GM19023 (cell line): Measurements from ENCODE around the gene RAB43.

Experiments
- ATAC-seq: cut with Tn5 transposase; IDR thresholded peaks from one replicate; pipeline ENCODE4 v1.9.1; 2021; ENCODE audit warnings: mild to moderate bottlenecking, moderate library complexity; ENCODE audit not compliant: unreplicated experiment

RAB43 gene

DNA sequence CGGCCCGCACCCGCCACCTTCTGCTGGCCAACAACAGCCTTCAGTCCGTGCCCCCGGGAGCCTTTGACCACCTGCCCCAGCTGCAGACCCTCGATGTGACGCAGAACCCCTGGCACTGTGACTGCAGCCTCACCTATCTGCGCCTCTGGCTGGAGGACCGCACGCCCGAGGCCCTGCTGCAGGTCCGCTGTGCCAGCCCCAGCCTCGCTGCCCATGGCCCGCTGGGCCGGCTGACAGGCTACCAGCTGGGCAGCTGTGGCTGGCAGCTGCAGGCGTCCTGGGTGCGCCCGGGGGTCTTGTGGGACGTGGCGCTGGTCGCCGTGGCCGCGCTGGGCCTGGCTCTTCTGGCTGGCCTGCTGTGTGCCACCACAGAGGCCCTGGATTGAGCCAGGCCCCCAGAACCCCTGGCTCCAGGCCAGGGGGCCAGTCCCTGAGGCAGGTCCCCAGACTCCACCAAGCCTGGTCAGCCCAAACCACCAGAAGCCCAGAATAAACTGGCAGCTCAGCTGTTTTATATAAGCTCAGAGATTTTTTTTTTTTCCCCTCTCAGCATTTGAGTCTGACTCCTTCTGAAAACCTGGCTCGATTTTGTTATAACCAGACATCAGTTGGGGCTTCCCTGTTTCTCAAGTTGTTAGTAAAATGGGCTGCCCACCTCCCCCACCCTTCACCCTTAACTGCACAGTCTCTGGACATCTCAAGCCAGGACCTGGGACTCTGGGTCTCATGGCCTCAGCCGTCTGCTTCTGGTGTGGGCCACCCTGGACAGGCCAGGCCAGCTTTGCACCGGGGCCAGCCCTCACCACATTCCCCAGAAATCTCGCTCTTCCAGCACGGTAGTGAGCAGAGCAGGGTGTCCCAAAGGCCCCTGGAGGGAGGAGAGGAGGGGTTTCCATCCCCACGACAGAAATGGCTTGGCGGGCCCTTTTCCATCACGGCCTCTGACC lies 59.4 kb downstream of the RAB43 start:
- ATAC-seq = no peak

DNA sequence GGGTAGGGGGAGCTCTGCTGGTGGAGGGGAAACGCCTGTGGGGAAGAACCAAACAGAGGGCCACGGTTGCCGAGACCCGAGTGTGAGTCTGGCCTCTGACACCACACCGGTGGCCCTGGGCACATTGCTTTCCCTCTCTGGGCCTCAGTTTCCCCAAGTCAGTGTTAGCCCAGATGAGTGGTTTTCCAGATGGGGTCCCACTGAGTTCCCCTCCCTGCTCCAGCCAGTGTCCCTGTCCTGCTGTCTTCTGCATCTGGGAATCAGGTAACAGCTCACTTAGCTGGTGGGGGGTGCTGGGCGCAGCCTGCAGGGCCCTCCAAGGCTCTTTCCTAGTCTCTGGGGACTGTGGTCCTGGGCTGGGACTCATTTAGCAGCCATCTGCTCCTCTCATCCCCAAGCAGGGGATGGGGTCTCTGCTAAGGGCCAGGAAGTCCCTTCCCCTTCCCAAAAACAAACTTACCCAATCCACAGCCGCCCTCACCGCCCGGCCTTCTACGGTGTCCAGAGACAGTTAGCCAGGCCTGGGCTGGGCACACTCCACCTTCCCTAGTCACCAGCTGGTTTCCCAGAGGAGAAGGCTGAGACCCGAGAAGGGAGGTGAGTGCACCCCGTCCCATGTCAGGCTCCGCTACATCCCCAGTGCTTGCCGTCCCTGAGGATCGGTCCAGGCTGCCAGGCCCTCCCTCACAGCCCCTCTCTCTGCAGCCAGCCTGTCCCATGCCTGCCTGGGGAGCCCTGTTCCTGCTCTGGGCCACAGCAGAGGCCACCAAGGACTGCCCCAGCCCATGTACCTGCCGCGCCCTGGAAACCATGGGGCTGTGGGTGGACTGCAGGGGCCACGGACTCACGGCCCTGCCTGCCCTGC lies 60.3 kb downstream of the RAB43 start:
- ATAC-seq = no peak

DNA sequence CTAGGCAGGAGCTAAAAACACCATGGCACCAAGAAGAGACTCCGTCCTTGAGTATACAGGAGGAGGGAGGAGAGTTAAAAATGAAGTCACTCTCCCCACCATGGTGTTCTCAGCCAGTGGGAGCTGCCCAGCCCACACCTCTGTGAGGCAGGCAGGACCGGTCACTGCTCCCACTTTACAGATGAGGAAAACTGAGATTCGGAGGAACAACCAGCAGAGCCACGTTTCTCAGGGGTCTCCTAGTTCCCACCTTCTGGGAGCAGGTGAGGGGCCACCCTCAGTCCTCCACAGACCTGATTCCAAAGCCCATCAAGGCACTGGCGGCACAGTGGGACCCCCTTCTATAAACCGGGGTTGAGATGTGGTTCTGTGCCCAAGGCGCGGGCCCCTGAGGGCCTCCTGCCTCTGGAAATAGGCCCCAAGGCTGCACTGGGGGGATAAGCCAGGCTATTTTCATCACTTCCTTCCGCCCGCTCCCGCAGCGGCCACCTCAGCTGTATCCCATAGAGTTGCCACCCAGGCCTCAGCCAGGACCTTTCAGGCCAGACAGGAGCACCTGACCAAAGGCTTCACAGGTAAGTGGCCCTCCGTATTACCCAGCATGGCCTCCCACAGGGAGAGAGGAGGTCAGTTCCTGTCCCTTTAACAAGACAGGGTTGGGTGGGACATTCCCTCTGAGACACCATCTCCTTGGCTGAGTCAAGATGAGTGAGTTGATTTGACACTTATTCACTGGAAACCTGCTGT lies 61.2 kb downstream of the RAB43 start, which contains the start of gene GP9:
GP9 (plus strand) TSS at position 504 of the 747 bp plus-strand sequence. CDS start 961 bp downstream, outside the sequence.
- no peak for ATAC-seq

DNA sequence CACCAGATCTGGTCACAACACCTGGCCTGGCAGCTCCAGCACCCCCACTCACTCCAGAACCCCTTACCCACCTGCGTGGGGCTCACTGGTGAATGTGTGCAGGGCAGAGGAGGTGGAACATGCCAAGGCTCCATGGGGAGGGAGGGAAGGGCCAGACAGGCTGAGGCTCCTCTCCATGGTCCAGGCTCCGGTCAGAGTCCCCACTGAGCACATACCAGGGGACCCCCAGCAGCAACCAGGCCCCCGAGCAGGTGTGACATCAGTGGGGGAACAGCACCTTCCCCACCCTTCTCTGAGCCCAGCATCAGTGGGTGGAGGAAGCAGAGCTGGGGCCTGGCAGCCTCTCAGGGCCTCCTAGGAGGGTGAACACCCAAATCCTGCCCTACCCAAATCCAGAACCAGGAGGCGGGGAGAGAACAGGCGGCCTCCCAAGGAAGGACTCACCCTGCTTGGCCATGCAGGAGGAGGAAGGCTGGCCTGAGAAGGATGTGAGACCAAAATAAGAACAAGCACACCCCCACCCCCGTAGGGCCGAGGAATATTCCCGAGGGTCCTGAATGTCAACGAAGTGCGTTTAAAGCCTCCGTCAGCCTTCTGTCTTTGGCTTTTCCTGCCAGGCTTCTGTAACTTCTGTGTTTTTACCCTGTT lies 62.2 kb downstream of the RAB43 start:
- ATAC-seq = no peak

DNA sequence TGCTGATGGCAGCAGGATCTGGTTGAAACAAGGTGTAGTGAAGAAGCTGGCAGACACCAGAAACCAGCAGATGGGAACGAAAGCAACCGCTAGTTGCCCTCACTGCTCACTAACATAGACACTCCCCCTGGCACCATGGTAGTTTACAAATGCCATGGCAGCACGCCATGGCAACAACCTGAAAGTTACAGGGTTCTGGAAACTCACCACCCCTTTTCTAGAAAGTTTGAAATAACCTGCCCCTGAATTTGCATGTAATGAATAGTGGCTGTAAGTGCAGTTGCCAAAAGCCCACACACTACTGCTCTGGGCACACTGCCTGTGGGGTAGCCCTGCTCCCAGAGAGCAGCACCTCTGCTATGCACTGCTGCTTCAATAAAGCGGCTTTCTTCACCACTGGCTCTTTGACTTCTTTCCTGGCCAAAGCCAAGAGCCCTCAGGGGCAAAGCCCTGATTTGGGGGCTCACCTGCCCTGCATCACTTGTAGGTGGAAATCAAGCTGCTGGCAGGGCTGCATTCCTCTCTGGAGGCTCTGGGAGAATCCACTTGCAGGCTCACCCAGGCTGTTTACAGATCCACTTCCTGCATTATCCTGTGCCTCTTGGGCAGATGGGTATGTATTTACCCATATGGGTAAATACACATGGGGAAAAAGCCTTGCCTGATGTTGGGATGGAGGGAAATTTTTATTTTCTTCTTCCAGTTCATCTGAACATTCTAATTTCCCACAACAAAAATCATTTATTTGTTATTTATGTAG lies 63.0 kb downstream of the RAB43 start:
- no peak for ATAC-seq

DNA sequence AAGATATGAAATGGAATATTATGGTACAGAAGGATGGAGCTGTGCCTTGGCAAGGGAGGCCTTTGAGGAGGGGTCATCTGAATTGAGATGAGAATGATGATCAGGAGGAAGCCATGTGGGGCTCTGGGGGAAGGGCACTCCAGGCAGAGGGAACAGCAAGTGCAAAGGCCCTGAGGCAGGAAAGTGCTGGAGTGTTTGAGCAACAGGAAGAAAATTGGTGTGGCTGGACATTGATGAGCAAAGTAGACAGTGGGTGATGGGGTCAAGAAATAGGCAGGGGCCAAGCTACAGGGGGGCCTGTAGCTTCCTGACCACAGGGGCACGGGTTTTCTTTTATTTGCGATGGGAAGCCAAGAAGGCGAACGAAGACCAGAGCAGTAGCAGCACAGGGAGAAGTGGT lies 64.4 kb downstream of the RAB43 start:
- ATAC-seq = no peak

DNA sequence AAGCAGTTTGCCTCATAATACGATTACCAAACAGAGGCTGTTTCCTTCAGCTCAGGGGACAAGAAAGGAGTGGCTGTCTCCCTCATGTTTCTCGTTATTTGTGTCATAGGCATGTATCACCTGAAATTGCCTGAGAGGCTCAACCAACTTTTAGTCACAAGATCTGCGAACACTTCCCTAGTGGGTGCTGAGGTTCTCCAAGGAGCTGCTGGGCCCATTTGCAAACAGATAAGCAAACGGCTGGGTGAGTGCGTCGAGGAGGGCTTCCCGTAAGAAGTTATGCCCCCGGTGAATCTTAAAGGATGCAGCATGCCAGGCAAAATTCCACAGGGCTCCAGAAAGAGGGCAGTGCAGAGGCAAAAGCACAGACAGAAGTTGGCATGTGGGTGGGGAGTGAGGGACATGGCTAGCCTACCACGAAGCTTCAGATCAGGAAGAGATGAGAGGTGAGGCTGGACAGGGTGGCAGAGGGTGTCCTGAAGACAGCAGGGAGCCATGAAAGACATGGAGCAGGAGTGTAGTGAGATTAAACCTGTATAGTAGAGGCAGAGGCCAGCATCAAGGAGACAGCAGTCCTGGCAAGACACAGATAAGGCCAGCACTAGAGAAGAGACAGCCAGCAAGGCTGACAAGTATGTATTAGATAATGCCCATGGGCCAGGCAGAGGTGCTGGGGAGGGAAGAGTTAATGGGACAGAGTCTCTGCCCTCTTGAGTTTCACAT lies 65.0 kb downstream of the RAB43 start:
- no peak for ATAC-seq

DNA sequence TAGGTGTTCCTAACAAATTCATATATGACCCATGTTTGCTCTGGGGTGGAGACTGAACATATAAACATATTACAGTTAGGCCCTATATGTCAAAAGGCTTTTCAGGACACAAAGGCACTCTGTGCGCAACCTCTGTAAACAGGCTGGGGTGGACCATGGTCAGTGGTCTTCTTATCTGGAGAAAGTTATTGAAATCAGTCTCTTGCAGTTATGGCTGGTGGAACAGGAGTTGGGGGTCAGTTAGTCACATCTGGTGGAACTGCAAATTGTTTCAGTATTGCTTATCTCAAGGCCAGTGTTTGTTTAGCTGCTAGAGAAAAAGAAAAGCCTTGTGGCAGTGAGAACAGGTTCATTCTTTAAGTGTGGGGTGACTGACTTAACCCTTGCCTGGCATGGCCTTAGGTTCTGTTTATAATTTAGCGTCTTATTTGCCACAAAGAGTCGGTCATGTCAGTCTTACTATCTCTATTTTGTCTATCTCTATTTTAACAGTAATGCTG lies 66.9 kb downstream of the RAB43 start:
- no peak for ATAC-seq

DNA sequence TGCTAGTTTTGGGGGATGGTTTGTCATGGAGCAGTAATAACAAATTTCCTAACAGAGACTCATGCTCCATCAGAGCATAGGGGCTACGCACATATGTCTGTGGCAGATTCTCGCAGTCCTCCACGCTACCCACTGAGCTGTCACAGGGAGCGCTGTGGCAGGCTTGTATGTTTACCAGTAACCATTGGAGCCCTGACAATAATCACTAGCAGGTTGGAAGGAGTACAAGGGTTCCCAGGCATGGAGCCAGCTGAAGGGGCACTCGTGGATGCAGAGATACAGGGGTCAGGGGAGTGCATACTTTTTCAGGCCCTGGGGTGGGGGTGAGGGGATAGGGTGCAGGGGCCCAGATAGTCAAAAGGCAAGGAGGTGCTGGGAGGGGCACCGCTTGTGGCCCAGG lies 68.9 kb downstream of the RAB43 start:
- ATAC-seq = no peak

DNA sequence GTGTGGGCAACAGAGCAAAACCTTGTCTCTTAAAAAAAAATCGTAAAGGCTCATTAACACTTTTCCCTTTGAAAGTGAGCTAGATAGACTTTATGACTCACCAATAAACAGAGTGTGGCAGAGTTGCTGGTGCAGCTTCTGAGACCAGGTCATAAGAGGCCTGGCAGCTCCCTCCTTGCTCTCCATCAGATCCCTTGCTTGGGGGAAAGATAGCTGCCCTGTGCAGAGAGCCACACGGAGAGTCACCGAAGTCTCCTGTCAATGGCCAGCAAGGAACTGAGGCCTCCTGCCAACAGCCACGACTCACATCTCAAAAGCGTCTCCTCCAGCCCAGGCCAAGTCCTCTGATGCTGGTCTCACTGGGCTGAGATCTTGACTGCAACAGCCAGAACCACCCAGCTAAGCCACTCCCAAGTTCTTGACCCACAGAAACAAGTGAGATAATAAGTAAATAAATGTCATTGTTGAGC lies 69.7 kb downstream of the RAB43 start:
- ATAC-seq = no peak

DNA sequence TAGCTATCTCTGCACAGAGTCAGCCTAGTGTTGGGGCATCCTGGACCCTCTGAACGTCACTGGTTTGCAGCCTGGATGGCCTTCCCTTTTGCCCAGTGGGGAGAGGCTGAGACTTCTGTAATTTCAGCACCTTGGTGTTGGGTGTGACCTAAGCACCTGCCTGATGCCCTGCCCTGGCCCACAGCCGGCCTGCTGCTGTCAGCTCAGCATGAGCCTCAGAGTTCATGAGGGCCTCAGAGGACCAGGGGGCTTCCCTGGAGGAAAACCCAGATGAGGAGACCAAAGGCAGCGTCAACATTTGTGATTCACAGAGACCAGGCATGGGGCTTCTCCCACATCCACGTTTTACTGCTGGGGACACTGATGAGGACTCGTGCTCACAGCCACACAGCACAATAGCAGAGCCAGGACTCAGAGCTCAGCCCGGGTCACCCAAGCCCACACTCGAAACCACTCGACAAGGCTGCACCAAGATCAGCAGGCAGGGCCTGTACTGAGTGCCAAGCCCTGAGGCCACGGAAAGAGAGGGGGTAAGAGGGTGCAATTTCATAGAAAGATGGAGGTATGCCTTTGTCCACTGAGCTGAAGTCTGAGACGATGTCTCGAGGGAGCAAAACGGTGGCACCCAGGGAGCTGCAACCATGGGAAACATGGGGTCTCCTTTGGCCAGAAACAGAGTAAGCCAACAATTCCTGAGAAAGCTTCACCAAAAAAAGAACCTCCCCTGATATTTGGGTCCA lies 70.9 kb downstream of the RAB43 start:
- no peak for ATAC-seq

DNA sequence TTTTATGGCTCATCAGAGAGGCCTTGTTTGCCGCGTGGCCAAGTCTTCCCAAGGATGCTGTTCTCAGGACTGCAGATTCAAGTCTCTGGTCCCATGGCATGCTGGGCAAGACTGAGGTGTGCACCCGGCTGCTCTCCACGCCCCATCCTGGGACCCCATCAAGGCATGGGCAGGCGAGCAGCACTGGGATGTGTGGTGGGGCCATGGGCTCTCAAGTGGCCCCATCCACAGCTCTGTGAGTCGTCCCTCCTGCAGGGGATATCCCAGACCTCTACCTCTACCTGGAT lies 74.1 kb downstream of the RAB43 start:
- no peak for ATAC-seq

DNA sequence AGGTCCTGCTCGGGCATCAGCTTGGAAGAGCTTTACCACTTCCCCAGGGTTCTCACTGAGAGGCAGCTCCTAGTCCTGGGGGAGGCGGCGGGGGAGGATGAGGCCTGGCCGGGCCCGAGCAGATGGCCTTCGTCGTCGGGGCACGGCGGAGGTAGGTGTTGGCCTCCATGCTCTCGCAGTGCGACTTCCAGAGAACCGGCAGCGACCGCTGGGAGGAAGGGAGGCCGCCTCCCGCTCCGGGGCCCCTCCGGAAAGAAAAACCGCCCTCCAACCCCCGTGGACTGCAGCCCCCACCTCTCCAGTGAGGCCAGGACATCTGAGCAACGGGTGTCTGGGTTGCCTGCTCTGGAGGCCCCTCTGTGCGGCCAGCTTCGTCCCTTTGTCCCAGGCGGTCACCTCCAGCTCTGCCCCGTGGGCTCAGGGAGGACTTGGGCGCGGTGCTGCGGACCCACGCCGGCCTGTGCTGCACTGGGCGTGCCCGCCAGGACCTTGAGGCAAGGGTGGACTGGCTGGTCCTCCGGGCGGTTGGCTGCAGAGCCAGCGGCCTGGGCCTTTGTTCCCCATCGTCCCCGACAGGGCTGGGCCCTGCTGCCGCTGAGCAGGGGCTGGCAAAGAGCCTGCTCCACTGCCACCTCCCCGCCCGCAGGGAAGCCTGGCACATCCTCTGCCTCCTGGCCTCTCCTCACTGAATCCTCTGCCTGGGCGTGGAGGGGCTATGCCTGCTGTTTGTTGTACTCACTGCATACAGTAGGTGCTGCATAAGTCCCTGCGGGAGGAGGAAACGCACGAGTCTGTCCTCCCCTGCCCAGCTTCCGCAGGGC lies 74.7 kb downstream of the RAB43 start:
- ATAC-seq = no peak

DNA sequence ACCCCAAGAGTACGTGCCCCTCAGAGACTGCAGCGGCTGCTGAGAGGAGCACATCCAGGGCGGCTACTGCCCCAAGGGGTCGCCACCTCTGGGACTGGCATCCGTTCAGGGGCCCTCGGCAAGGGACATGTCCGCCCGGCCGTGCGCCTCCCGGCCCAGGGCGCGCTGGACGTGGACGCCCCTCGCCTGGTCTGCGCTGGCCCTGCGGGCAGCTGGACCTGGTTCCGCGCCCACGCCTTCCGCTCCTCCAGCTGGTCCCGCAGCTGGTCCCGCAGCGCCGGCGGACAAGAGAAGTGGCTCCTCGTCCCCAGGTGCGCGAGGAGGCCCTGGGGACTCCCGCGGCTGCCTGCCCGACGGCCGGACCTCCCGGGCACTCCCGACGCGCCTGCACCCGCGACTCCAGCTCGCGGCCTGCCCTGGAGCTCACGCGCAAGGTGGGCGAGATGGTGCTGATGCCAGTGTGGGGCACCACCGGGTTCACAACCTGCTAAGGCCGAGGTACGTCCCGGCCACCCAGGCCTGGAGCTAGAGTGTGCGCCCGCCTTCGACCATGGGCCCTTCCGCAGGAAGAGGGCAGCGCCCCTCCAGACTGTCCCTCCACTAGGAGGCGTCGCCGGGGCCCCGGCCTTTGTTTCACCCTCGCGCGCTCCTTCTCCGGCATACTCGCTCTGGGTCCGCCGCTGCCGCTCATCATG lies 75.4 kb downstream of the RAB43 start:
- no peak for ATAC-seq

DNA sequence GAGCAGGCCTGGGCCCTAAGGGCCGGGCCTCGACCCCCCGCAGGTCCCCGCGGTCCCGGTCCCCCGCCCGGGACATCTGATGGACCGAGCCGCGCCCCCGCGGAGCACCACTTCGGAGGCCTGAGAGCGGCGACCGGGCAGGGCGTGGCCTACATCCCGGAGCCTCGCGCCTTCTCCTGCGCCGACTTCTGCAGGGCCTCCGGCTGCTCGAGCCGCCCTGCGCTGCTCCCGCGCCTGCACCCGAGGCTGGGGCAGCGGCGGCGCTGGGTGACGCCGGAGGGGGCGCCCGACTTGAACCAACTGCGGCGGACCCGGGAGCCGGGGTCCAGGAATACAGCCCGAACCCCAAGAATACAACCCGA lies 75.9 kb downstream of the RAB43 start:
- ATAC-seq = no peak

DNA sequence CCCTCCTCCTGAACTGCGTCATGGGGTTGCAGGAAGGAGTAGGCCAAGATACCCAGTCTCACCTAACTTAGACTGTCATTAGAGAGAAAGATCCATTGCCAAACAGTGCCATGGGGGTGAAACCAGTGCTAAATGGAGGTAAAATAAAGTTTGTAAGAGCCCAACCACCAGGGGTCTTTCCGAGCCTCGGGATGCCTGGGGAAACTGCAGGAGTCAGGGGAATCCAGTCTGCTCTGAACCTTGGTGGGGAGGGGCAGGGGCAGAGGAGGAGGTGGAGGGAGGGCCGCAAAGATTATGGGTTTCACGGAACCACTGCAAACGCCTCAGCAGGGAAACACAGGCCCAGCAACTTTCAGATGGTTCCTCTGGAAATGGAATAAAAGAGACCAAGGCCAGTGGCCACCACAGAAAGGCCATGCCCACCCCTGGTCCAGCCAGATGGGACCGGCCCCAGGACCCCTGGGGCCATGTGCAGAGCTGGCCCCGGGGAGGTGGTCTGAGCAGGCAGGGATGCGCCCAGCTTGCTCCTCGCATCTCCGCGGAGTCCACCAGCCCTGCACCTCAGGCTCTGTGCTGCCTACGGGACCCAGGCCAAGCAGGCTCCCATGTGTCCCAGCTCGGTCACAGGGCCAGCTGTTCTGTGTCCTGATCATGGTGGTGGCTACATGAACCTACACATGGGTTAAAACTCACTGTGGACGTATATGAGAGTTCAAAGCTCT lies 80.9 kb downstream of the RAB43 start:
- no peak for ATAC-seq

DNA sequence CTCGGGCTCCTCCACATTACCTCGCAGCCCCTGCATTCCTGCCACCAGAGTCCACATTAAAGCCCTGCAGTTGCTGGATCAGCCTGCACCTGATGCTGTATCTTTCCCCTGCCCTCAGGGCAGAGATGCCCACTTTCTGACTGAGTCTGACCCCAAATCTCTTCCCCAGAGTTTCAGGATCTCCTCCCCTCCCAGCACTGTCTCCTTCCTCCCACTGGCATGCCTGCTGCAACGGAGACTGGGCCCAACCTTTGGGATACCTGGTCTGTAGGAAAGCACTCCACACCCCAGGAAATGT lies 81.6 kb downstream of the RAB43 start:
- ATAC-seq = no peak
